GM23338 (cell line): Measurements from ENCODE around the gene NXN. TPM values are rescaled to one million over a fixed set of nuclear protein-coding genes. Genes with fewer than 3 reads are reported as not detected.

ENCODE experiments used
- ATAC-seq: fragments of 200-7000 bp; cut with Tn5 transposase; 3 replicates; pipeline ENCODE4 v1.9.1; 2020
- DNase-seq: peaks from one replicate; pipeline ENCODE4 v3.0.0-alpha.2; 2015; ENCODE audit warnings: low spot score
- H2AFZ ChIP-seq: fragments of 200-600 bp; sonication (generic); 2 replicates; pipeline ENCODE4 v1.8.0; 2016; ENCODE audit warnings: antibody characterized with exemption, mild to moderate bottlenecking, moderate library complexity
- H3F3A ChIP-seq: fragments of 200-600 bp; sonication (generic); replicated peaks from 2 replicates; pipeline ENCODE4 v1.8.0; 2017; ENCODE audit warnings: antibody characterized with exemption, mixed run types, low read depth
- H3K27ac ChIP-seq: fragments of 200-600 bp; sonication (generic); 2 replicates; pipeline ENCODE4 v1.6.1; 2016; ENCODE audit warnings: low read depth
- H3K27me3 ChIP-seq: fragments of 200-600 bp; sonication (generic); 2 replicates; pipeline ENCODE4 v1.8.0; 2016; ENCODE audit warnings: mild to moderate bottlenecking, mixed run types, moderate library complexity; ENCODE audit not compliant: insufficient read depth
- H3K36me3 ChIP-seq: fragments of 200-600 bp; sonication (generic); 2 replicates; pipeline ENCODE4 v1.8.0; 2016; ENCODE audit warnings: mild to moderate bottlenecking; ENCODE audit not compliant: insufficient read depth
- H3K4me1 ChIP-seq: fragments of 200-600 bp; sonication (generic); 2 replicates; pipeline ENCODE4 v1.8.0; 2016; ENCODE audit warnings: mild to moderate bottlenecking, moderate library complexity; ENCODE audit not compliant: insufficient read depth
- H3K4me2 ChIP-seq: fragments of 200-600 bp; sonication (generic); 2 replicates; pipeline ENCODE4 v1.7.1; 2017; ENCODE audit warnings: mixed run types
- H3K4me3 ChIP-seq: fragments of 200-600 bp; sonication (generic); 2 replicates; pipeline ENCODE4 v1.6.1; 2016; ENCODE audit warnings: mixed run types
- H3K79me2 ChIP-seq: fragments of 200-600 bp; sonication (generic); replicated peaks from 2 replicates; pipeline ENCODE4 v1.8.0; 2017; ENCODE audit warnings: mild to moderate bottlenecking; ENCODE audit not compliant: insufficient read depth
- H3K9me2 ChIP-seq: fragments of 200-600 bp; sonication (generic); 2 replicates; pipeline ENCODE4 v1.8.0; 2017; ENCODE audit not compliant: insufficient read depth
- H4K20me1 ChIP-seq: fragments of 200-600 bp; sonication (generic); replicated peaks from 2 replicates; pipeline ENCODE4 v1.8.0; 2017; ENCODE audit warnings: mild to moderate bottlenecking; ENCODE audit not compliant: insufficient read depth
- H3K27ac Mint-ChIP-seq: 2 replicates; pipeline ENCODE4 v1.8.0; 2020; ENCODE audit warnings: inconsistent platforms, mild to moderate bottlenecking, moderate library complexity, mixed read lengths
- H3K27me3 Mint-ChIP-seq: 3 replicates; pipeline ENCODE4 v1.8.0; 2022; ENCODE audit warnings: low read depth, mild to moderate bottlenecking, moderate library complexity, mixed read lengths, inconsistent platforms; ENCODE audit not compliant: insufficient read depth, poor library complexity
- H3K36me3 Mint-ChIP-seq: 3 replicates; pipeline ENCODE4 v1.8.0; 2021; ENCODE audit warnings: low read depth, mild to moderate bottlenecking, inconsistent platforms, moderate library complexity, mixed read lengths
- H3K4me1 Mint-ChIP-seq: 3 replicates; pipeline ENCODE4 v1.8.0; 2020; ENCODE audit warnings: mild to moderate bottlenecking, inconsistent platforms, mixed read lengths
- H3K4me3 Mint-ChIP-seq: 3 replicates; pipeline ENCODE4 v1.8.0; 2021; ENCODE audit warnings: moderate library complexity, mild to moderate bottlenecking, inconsistent platforms, mixed read lengths
- H3K9me3 Mint-ChIP-seq: 3 replicates; pipeline ENCODE4 v1.8.0; 2020; ENCODE audit warnings: moderate library complexity, mild to moderate bottlenecking, inconsistent platforms, mixed read lengths
- ETS1 ChIP-seq: IDR thresholded peaks from 2 replicates; pipeline ENCODE4 v1.6.1; 2016; ENCODE audit warnings: antibody characterized with exemption
- EZH2 ChIP-seq: fragments of 200-600 bp; sonication (generic); IDR thresholded peaks from one replicate; pipeline ENCODE4 v1.8.0; 2017; ENCODE audit warnings: antibody characterized with exemption, mild to moderate bottlenecking, low read depth; ENCODE audit not compliant: unreplicated experiment
- POLR2AphosphoS5 ChIP-seq: IDR thresholded peaks from 2 replicates; pipeline ENCODE4 v1.6.1; 2016; ENCODE audit warnings: antibody characterized with exemption, low read depth
- STAT1 ChIP-seq: IDR thresholded peaks from one replicate; pipeline ENCODE4 v1.6.1; 2016; ENCODE audit warnings: antibody characterized with exemption; ENCODE audit not compliant: unreplicated experiment
- ZNF114 ChIP-seq: fragments of 250-450 bp; sonication (Bioruptor Pico); IDR thresholded peaks from 2 replicates; pipeline ENCODE4 v1.5.0; 2020; ENCODE audit warnings: mild to moderate bottlenecking, moderate library complexity
- ZNF331 ChIP-seq: fragments of 250-450 bp; sonication (Bioruptor Pico); IDR thresholded peaks from 2 replicates; pipeline ENCODE4 v1.5.0; 2020; ENCODE audit warnings: low read depth, mild to moderate bottlenecking, moderate library complexity
- polyA plus RNA-seq: library from polyadenylated mRNA; unstranded; fragments of >200 nt; fragmentation: Nextera tagmentation; extraction: Ambion mirVana; gene quantifications from 2 replicates; pipeline ENCODE4 v1.2.1, GENCODE V29; 2016
- total RNA-seq: library from RNA; depleted of rRNA; stranded (reverse); fragments of >200 nt; shearing (Covaris generic); gene quantifications from 2 replicates; pipeline ENCODE4 v1.2.3, GENCODE V29; 2014
- TF ChIP-seq, protein P1 (sequence below): fragments of 250-450 bp; sonication (Bioruptor Pico); IDR thresholded peaks from 2 replicates; pipeline ENCODE4 v1.5.0; 2020; ENCODE audit warnings: mild to moderate bottlenecking, moderate library complexity

Gene NXN
- total and polyA plus RNA-seq, 2 experiments from 2014 or later = 31.8 to 105 TPM

DNA sequence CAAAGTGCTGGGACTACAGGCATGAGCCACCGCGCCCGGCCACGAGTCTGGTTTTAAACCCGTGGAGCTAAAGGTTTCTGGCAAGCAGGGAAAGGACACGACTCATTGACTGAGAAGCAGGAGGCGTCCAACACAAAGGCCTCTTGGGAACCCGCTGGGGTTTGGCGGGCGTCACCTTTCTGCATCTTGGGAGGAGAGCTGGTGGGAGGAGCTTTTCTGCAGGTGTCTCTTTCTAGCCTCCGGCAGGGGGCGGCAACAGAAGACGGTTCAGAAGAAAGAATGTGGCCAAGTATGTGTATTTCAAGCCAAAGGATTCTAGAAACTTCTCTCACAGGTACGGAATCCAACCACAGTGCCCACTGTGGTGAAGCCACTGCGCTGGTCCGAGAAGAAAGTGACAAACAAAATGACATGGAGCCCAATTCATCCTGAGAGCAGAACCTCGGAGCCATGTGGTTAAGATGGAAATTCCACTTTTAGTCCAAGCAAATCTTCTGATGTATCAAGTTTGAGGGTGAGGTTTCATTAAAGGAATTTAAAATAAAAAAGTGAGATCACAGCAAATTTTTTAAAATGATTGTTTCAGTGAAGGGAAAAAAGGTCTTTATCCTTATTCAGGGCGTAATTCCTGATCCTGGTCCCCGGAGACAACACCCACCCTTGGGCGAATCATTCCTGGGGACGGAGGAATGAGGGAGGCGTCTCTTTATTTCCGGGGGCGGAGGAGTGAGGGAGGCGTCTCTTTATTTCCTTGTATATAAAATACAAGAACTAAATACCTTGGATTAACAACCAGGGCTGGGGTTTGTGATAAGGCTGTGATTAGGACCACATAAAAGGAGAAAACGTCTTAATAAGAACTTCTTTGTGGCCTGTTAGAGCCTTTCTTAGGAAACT is 99.8 kb downstream of the NXN start (continued):
- TF ChIP-seq, protein P1, sequence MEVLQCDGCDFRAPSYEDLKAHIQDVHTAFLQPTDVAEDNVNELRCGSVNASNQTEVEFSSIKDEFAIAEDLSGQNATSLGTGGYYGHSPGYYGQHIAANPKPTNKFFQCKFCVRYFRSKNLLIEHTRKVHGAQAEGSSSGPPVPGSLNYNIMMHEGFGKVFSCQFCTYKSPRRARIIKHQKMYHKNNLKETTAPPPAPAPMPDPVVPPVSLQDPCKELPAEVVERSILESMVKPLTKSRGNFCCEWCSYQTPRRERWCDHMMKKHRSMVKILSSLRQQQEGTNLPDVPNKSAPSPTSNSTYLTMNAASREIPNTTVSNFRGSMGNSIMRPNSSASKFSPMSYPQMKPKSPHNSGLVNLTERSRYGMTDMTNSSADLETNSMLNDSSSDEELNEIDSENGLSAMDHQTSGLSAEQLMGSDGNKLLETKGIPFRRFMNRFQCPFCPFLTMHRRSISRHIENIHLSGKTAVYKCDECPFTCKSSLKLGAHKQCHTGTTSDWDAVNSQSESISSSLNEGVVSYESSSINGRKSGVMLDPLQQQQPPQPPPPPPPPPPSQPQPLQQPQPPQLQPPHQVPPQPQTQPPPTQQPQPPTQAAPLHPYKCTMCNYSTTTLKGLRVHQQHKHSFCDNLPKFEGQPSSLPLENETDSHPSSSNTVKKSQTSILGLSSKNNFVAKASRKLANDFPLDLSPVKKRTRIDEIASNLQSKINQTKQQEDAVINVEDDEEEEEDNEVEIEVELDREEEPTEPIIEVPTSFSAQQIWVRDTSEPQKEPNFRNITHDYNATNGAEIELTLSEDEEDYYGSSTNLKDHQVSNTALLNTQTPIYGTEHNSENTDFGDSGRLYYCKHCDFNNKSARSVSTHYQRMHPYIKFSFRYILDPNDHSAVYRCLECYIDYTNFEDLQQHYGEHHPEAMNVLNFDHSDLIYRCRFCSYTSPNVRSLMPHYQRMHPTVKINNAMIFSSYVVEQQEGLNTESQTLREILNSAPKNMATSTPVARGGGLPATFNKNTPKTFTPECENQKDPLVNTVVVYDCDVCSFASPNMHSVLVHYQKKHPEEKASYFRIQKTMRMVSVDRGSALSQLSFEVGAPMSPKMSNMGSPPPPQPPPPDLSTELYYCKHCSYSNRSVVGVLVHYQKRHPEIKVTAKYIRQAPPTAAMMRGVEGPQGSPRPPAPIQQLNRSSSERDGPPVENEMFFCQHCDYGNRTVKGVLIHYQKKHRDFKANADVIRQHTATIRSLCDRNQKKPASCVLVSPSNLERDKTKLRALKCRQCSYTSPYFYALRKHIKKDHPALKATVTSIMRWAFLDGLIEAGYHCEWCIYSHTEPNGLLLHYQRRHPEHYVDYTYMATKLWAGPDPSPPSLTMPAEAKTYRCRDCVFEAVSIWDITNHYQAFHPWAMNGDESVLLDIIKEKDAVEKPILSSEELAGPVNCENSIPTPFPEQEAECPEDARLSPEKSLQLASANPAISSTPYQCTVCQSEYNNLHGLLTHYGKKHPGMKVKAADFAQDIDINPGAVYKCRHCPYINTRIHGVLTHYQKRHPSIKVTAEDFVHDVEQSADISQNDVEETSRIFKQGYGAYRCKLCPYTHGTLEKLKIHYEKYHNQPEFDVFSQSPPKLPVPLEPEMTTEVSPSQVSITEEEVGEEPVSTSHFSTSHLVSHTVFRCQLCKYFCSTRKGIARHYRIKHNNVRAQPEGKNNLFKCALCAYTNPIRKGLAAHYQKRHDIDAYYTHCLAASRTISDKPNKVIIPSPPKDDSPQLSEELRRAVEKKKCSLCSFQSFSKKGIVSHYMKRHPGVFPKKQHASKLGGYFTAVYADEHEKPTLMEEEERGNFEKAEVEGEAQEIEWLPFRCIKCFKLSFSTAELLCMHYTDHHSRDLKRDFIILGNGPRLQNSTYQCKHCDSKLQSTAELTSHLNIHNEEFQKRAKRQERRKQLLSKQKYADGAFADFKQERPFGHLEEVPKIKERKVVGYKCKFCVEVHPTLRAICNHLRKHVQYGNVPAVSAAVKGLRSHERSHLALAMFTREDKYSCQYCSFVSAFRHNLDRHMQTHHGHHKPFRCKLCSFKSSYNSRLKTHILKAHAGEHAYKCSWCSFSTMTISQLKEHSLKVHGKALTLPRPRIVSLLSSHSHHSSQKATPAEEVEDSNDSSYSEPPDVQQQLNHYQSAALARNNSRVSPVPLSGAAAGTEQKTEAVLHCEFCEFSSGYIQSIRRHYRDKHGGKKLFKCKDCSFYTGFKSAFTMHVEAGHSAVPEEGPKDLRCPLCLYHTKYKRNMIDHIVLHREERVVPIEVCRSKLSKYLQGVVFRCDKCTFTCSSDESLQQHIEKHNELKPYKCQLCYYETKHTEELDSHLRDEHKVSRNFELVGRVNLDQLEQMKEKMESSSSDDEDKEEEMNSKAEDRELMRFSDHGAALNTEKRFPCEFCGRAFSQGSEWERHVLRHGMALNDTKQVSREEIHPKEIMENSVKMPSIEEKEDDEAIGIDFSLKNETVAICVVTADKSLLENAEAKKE = 0 out of 2 replicates have a peak, but pooled peaks have one; percentile 37
- no peak for TF ChIP-seq ZNF114 (CRISPR knock-in tag)
- no peak for TF ChIP-seq ZNF331 (CRISPR knock-in tag)
- TF ChIP-seq ETS1 = no peak
- TF ChIP-seq STAT1 = no peak
- TF ChIP-seq POLR2AphosphoS5 = no peak
- no peak for TF ChIP-seq EZH2

GRCh38 chr17:877630-878029 is 101.9 kb downstream of the NXN start:
- Mint-ChIP-seq H3K36me3 (peaks cover 6% of the 10 kb centered on the region), H3K9me3 (no peaks in the 10 kb centered on the region; the same call in 2 of the 3 replicates), H3K27me3 (peaks cover 9% of the 10 kb centered on the region), H3K4me1 (peaks cover 43% of the 10 kb centered on the region), H3K4me3 (no peak overlapping the region), H3K27ac (no peak overlapping the region)
- DNase-seq (no peak), ATAC-seq (no peak)
- Histone ChIP-seq H3K4me3 (no peak overlapping the region), H3F3A (0 out of 2 replicates have a peak, but pooled peaks cover 5% of the 10 kb centered on the region), H3K4me2 (no peak overlapping the region), H3K9me2 (no peaks in the 10 kb centered on the region), H3K36me3 (no peaks in the 10 kb centered on the region), H4K20me1 (peaks cover 3% of the 10 kb centered on the region), H2AFZ (no peak overlapping the region), H3K79me2 (peaks cover 82% of the 10 kb centered on the region), H3K27ac (peak overlapping the region; percentile 73; the same call in 1 of the 2 replicates), H3K27me3 (no peaks in the 10 kb centered on the region), H3K4me1 (peaks cover 38% of the 10 kb centered on the region)
- TF ChIP-seq, protein P1 = no peak
- no peak for TF ChIP-seq EZH2
